GM21786 (cell line): ENCODE results near the gene ZNF710.
"Not testable (repeated sequence)": the region's sequence is repeated elsewhere in the genome, so short reads cannot be mapped to it uniquely, and the experiment has no call there.

Source experiments
- ATAC-seq: cut with Tn5 transposase; IDR thresholded peaks from one replicate; pipeline ENCODE4 v1.9.1; 2021; ENCODE audit not compliant: unreplicated experiment

Gene ZNF710

GRCh38 chr15:90058308-90058707, 57.2 kb downstream of the ZNF710 start:
- peak; percentile 38 for ATAC-seq

- no peak for ATAC-seq
Observed at GRCh38 chr15:90058775-90059174, 57.7 kb downstream of the ZNF710 start.

- peak; percentile 92 for ATAC-seq
Observed at GRCh38 chr15:90059208-90059985, 58.3 kb downstream of the ZNF710 start.

- no peak for ATAC-seq
Observed at GRCh38 chr15:90060797-90061196, 59.7 kb downstream of the ZNF710 start.

GRCh38 chr15:90062023-90062442, 60.9 kb downstream of the ZNF710 start:
- ATAC-seq = no peak

GRCh38 chr15:90062462-90062932, 61.4 kb downstream of the ZNF710 start:
- no peak for ATAC-seq

GRCh38 chr15:90062973-90063769, 62.0 kb downstream of the ZNF710 start:
- no peak for ATAC-seq

- ATAC-seq = no peak
Observed at GRCh38 chr15:90063770-90064247, 62.7 kb downstream of the ZNF710 start.

GRCh38 chr15:90064911-90065681, 64.0 kb downstream of the ZNF710 start:
- no peak for ATAC-seq

- no peak for ATAC-seq
Observed at GRCh38 chr15:90065682-90066049, 64.5 kb downstream of the ZNF710 start.

- ATAC-seq = no peak
Observed at GRCh38 chr15:90067181-90067952, 66.2 kb downstream of the ZNF710 start.

GRCh38 chr15:90067953-90068606, 67.0 kb downstream of the ZNF710 start:
- no peak for ATAC-seq

GRCh38 chr15:90070623-90071022, 69.5 kb downstream of the ZNF710 start:
- ATAC-seq = not testable (repeated sequence)

- ATAC-seq = no peak
Observed at GRCh38 chr15:90071220-90071807, 70.2 kb downstream of the ZNF710 start.

GRCh38 chr15:90072978-90073640, 72.0 kb downstream of the ZNF710 start:
- no peak for ATAC-seq

GRCh38 chr15:90074023-90074422, 72.9 kb downstream of the ZNF710 start:
- ATAC-seq = no peak

GRCh38 chr15:90074916-90075315, 73.8 kb downstream of the ZNF710 start:
- ATAC-seq = no peak

- no peak for ATAC-seq
Observed at GRCh38 chr15:90075420-90076289, 74.5 kb downstream of the ZNF710 start.
